ENCODE results near the gene SEC14L1.
"Not testable (repeated sequence)": the region's sequence is repeated elsewhere in the genome, so short reads cannot be mapped to it uniquely, and the experiment has no call there.

Gene SEC14L1

GRCh38 chr17:77140878-77141767 is at the start of gene SEC14L1:
TSS of gene SEC14L1 (plus strand) at chr17:77140969. CDS start at chr17:77143597, 2,628 bp downstream.
- FAIRE-seq: no peak

GRCh38 chr17:77092025-77092424 is 48.7 kb upstream of the SEC14L1 start:
- FAIRE-seq (no peak), DNase-seq (ENCODE audit: insufficient read length, low spot score) (no peak)

More at GRCh38 chr17:77140878-77141767, at the start of gene SEC14L1:
- no peak for DNase-seq (ENCODE audit: insufficient read length, low spot score)

GRCh38 chr17:77095461-77095860 is 45.3 kb upstream of the SEC14L1 start:
- no peak for FAIRE-seq
- DNase-seq (ENCODE audit: insufficient read length, low spot score): no peak

- DNase-seq (ENCODE audit: insufficient read length, low spot score) (no peak), FAIRE-seq (peak; percentile 82)
Observed at GRCh38 chr17:77096570-77097214, 44.1 kb upstream of the SEC14L1 start.

GRCh38 chr17:77097631-77098180 is 43.1 kb upstream of the SEC14L1 start:
- DNase-seq (ENCODE audit: insufficient read length, low spot score) (no peak), FAIRE-seq (no peak)

- FAIRE-seq: no peak
Observed at GRCh38 chr17:77098884-77099545, 41.8 kb upstream of the SEC14L1 start.

GRCh38 chr17:77099997-77100396 is 40.8 kb upstream of the SEC14L1 start:
- no peak for DNase-seq (ENCODE audit: insufficient read length, low spot score)

More at GRCh38 chr17:77098884-77099545, 41.8 kb upstream of the SEC14L1 start:
- no peak for DNase-seq (ENCODE audit: insufficient read length, low spot score)

GRCh38 chr17:77101521-77102410 is 39.0 kb upstream of the SEC14L1 start:
- no peak for FAIRE-seq

More at GRCh38 chr17:77099997-77100396, 40.8 kb upstream of the SEC14L1 start:
- no peak for FAIRE-seq

GRCh38 chr17:77102411-77103134 is 38.2 kb upstream of the SEC14L1 start:
- not testable (repeated sequence) for DNase-seq (ENCODE audit: insufficient read length, low spot score); FAIRE-seq

More at GRCh38 chr17:77101521-77102410, 39.0 kb upstream of the SEC14L1 start:
- no peak for DNase-seq (ENCODE audit: insufficient read length, low spot score)

GRCh38 chr17:77105706-77106105 is 35.1 kb upstream of the SEC14L1 start:
- FAIRE-seq (no peak), DNase-seq (ENCODE audit: insufficient read length, low spot score) (no peak)

GRCh38 chr17:77106874-77107358 is 33.9 kb upstream of the SEC14L1 start:
- FAIRE-seq: peak; percentile 26
- peak; percentile 44 for DNase-seq (ENCODE audit: insufficient read length, low spot score)

GRCh38 chr17:77107506-77108433 is 33.0 kb upstream of the SEC14L1 start:
- peak; percentile 21 for FAIRE-seq

GRCh38 chr17:77109159-77109759 is 31.5 kb upstream of the SEC14L1 start:
- no peak for DNase-seq (ENCODE audit: insufficient read length, low spot score)
- no peak for FAIRE-seq

More at GRCh38 chr17:77107506-77108433, 33.0 kb upstream of the SEC14L1 start:
- DNase-seq (ENCODE audit: insufficient read length, low spot score): no peak

GRCh38 chr17:77109764-77110359 is 30.9 kb upstream of the SEC14L1 start:
- FAIRE-seq (peak; percentile 90), DNase-seq (ENCODE audit: insufficient read length, low spot score) (no peak)

- DNase-seq (ENCODE audit: insufficient read length, low spot score); FAIRE-seq: not testable (repeated sequence)
Observed at GRCh38 chr17:77111165-77111933, 29.4 kb upstream of the SEC14L1 start.

GRCh38 chr17:77111934-77112296 is 28.9 kb upstream of the SEC14L1 start:
- no peak for FAIRE-seq
- no peak for DNase-seq (ENCODE audit: insufficient read length, low spot score)
